Measurements from ENCODE around the gene KCNMA1.

The KCNMA1 gene

GRCh38 chr10:77191324-77192049 is 446.1 kb downstream of the KCNMA1 start:
- no peak for DNase-seq

GRCh38 chr10:77190291-77190690 is 447.3 kb downstream of the KCNMA1 start:
- no peak for DNase-seq

GRCh38 chr10:77189520-77189919 is 448.1 kb downstream of the KCNMA1 start:
- DNase-seq = no peak

GRCh38 chr10:77189075-77189474 is 448.5 kb downstream of the KCNMA1 start:
- DNase-seq = no peak

- no peak for DNase-seq
Observed at GRCh38 chr10:77188521-77188920, 449.1 kb downstream of the KCNMA1 start.

GRCh38 chr10:77188000-77188395 is 449.6 kb downstream of the KCNMA1 start:
- DNase-seq = no peak

- DNase-seq = no peak
Observed at GRCh38 chr10:77187376-77187999, 450.1 kb downstream of the KCNMA1 start.

- no peak for DNase-seq
Observed at GRCh38 chr10:77186936-77187335, 450.7 kb downstream of the KCNMA1 start.

GRCh38 chr10:77185696-77186095 is 451.9 kb downstream of the KCNMA1 start:
- no peak for DNase-seq

- no peak for DNase-seq
Observed at GRCh38 chr10:77182803-77183202, 454.8 kb downstream of the KCNMA1 start.

GRCh38 chr10:77180794-77181193 is 456.8 kb downstream of the KCNMA1 start:
- DNase-seq = no peak

- no peak for DNase-seq
Observed at GRCh38 chr10:77180104-77180503, 457.5 kb downstream of the KCNMA1 start.

- no peak for DNase-seq
Observed at GRCh38 chr10:77179015-77179695, 458.5 kb downstream of the KCNMA1 start.

GRCh38 chr10:77177589-77177988 is 460.0 kb downstream of the KCNMA1 start:
- DNase-seq = no peak

- no peak for DNase-seq
Observed at GRCh38 chr10:77177161-77177560, 460.4 kb downstream of the KCNMA1 start.

- DNase-seq = no peak
Observed at GRCh38 chr10:77176232-77176631, 461.4 kb downstream of the KCNMA1 start.

GRCh38 chr10:77175631-77176222 is 461.9 kb downstream of the KCNMA1 start:
- DNase-seq = no peak

- DNase-seq = peak; percentile 75
Observed at GRCh38 chr10:77173615-77174461, 463.8 kb downstream of the KCNMA1 start.

GRCh38 chr10:77172086-77172485 is 465.5 kb downstream of the KCNMA1 start:
- no peak for DNase-seq

- no peak for DNase-seq
Observed at GRCh38 chr10:77168861-77169260, 468.7 kb downstream of the KCNMA1 start.

- no peak for DNase-seq
Observed at GRCh38 chr10:77168161-77168560, 469.4 kb downstream of the KCNMA1 start.

GRCh38 chr10:77165445-77166208 is 472.0 kb downstream of the KCNMA1 start:
- peak; percentile 24 for DNase-seq

Measured in activated gamma-delta T cell treated with Interleukin-2 at 50 U/mL for 16 hours (primary cell).